Superior temporal gyrus (tissue), 1 donor: ENCODE results near the gene NAA25.
"Not testable (repeated sequence)": the region's sequence is repeated elsewhere in the genome, so short reads cannot be mapped to it uniquely, and the experiment has no call there.

ENCODE experiments used
- DNase-seq: peaks from one replicate; pipeline ENCODE4 v3.0.0-alpha.2; 2016; ENCODE audit errors: extremely low spot score

The NAA25 gene

DNA sequence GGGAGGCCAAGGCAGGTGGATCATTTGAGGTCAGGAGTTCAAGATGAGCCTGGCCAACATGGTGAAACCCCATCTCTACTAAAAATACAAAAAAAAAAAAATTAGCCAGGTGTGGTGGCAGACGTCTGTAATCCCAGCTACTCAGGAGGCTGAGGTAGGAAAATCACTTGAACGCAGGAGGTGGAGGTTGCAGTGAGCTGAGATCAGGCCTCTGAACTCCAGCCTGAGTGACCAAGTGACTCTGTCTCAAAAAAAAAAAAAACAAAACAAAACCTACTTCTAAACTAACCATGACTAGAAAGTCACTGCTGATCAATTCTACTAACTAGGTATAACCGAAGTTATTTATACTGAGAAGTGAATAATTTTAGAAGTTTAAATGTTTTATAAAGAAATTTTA, 99.0 kb downstream of the NAA25 start:
- not testable (repeated sequence) for DNase-seq

DNA sequence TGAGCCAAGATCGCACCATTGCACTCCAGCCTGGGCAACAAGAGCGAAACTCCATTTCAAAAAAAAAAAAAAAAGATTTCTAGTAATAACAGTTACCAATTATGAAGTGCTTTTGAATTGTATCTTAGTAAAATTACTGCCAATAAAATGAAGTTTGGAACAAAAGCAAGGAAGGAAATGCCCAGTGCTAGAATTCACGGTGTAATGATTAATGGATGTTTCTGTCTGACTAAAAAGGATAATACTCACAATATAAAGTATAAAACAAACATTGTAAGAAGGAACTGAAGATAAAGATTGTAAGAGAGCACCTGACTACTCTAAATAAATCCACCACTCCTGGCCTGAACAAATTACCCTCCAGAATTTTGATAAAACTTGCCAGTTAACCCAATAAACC, 99.7 kb downstream of the NAA25 start:
- DNase-seq, result no peak

DNA sequence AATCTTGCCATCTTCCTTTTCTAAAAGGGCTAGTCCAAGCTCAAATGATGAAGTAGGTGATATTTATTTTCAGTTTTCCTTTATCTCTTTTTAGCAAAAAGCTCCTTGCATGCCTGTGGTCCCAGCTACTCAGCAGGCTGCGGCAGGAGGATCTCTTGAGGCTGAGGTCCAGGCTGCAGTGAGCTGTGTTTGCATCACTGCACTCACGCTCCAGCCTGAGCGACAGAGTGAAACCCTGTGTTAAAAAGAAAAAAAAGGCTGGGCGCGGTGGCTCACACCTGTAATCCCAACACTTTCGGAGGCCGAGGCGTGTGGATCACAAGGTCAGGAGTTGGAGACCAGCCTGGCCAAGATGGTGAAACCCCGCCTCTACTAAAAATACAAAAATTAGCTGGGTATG, 100.6 kb downstream of the NAA25 start:
- no peak for DNase-seq

DNA sequence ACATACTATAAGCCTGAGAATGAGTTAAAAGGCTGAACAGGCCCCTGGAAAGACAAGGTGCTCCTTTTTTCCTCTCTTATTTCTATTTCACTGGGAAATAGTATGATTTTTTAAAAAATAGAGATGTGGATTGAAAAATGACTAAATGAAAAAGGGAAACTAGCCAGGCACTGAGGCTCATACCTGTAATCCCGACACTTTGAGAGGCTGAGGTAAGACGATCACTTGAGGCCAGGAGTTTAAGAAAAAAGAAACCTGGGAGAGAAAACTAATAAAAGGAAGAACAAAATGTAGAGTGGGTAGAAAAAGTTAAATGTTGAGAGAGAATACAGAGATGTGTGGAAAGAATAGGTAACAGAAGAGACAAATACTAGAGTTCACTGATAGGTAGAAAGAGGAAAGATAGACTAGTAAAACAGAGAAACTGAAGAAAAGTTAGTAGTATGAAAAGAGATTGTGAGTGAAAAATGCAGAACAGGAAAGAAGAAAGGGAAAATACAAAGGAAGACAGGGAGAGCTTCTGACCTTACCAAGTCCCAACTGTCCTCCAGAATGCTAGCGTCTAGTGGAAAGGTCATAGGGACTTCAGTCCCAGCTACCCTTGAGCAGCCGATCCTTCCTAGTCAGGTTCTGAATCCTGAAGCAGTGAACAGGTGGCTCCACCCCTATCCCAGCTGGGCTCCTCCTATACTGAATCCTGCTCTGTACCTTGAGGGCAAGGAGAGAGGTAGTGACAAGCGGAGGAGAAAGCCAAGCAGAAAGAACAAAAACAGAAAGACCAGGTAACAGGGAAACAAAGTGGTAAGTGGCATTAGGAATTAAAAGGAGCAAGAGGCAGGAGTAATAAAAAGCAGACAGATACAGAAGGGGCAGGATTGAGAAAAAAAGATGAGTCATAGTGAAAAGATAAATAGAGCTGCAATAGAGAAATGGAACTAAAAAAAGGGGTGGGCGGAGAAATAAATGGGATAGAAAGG, 102.9 kb downstream of the NAA25 start:
- no peak for DNase-seq

DNA sequence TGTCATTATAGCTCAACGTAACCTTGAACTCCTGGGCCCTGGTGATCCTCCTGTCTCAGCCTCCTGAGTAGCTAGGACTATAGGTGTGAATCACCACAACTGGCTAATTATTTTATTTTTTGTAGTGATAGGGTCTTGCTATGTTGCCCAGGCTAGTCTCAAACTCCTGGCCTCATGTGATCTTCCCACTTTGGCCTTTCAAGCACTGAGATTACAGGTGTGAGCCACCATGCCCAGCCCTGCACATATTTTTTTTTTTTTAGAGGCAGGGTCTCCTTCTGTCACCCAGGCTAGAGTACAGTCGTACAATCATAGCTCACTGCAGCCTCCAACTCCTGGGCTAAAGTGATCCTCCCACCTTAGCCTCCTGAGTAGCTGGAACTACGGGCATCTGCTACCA, 104.5 kb downstream of the NAA25 start:
- no peak for DNase-seq

DNA sequence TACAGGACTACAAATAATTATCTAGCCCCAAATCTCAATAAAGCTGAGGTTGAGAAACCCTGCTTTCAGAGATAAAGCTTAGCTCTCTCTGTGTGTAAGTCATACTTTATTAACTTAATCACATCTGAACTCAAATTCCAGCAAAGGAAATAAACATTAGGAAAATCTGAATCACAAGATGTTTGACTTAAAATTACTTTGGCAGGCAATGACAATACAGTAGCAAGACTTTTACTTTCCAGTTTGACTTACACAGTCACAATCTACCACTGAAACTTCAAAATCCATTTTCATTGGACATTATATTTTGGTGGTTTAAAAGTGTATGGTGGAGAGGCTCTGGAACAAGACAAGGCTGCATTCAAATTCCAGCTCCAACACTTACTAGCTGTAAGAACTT, 107.0 kb downstream of the NAA25 start:
- DNase-seq, result no peak

DNA sequence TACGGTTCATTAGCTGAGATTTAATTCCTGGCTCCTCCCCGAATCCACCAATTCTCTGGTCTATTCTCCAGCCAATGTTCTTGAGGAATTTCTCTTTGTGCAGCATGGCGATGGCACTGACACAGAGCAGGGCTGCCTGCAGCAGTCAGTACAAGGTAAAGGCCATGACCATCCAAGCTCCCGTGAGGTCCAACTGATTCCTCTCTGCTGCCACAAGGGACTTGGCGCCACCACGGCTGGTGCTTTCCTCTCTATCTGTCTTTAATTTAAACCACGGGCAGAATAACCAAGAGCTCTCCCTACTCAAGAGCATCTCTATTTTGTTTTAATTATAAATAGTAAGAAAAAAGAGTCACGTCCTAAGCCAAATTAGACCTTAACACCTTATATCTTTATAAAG, 107.8 kb downstream of the NAA25 start:
- no peak for DNase-seq

DNA sequence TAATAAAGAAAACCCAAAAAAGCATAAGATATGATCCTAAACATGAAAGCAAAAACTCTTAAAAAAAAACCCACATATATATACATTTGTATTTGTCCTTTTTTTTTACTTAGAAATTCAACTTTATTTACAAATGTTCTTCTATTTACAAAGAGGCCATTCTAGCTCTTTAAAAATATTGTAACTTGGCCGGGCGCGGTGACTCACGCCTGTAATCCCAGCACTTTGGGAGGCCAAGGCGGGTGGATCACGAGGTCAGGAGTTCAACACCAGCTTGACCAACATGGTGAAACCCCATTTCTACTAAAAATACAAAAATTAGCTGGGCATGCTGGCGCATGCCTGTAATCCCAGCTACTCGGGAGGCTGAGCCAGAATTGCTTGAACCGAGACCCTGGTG, 109.5 kb downstream of the NAA25 start:
- DNase-seq, result not testable (repeated sequence)

DNA sequence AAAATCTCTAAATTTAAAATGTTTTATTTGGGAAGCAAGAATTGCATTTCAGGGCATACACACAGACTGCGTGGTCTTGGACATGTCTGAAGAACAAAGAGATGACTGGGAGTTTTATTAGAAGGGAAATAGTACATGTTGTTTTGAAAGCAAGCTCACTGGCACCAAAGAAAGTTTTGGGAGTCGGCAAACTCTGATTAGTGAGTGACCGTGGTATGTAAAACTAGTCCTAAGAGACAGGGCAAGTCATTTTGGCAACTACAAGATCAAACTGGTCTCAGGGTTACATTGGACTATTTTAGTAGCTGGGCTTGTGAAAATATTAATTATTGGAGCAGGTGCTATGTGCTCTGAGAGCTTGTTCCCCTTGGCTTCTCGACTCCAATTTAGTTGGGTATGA, 110.6 kb downstream of the NAA25 start:
- no peak for DNase-seq

DNA sequence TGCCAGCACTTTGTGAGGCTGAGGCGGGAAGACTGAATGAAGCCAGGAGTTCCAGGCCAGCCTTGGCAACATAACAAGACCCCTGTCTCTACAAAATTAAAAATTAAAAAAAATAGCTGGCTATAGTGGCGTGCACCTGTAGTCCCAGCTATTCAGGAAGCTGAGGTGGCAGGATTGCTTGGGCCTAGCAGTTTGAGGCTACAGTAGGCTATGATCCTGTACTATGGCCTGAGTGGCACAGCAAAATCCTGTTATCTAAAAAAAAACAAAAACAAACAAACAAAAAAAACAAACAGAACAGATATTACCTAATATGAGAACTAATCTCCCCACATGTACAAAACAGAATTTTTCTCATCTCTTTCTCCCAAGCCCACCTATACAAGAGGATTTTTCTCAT, 111.3 kb downstream of the NAA25 start:
- DNase-seq, result no peak

DNA sequence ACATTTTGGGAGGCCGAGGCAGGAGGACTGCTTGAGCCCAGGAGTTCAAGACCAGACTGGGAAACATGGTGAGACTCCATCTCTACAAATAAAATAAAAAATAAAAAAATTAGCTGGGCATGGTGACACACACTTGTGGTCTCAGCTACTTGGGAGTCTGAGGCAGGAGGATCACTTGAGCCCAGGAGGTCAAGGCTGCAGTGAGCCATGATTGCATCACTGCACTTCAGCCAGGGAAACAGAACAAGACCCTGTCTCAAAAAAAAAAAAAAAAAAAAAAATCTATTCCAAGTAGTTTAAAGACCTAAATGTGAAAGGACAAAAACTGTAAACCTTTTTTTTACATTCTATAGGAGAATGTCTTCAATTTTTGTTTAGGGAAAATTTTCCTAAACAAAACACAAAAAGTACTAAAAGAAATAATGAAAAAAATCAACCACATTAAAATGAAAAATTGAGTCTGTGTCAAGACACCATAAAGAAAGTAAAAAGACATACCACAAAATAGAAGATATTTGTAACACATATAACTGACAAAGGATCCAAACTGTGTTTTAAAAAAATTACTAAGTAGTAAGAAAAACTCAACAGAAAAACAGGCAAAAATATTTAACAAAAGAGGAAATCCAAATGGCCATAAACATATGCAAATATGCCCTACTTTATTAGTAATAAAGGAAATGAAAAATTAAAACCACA, 112.7 kb downstream of the NAA25 start:
- no peak for DNase-seq

DNA sequence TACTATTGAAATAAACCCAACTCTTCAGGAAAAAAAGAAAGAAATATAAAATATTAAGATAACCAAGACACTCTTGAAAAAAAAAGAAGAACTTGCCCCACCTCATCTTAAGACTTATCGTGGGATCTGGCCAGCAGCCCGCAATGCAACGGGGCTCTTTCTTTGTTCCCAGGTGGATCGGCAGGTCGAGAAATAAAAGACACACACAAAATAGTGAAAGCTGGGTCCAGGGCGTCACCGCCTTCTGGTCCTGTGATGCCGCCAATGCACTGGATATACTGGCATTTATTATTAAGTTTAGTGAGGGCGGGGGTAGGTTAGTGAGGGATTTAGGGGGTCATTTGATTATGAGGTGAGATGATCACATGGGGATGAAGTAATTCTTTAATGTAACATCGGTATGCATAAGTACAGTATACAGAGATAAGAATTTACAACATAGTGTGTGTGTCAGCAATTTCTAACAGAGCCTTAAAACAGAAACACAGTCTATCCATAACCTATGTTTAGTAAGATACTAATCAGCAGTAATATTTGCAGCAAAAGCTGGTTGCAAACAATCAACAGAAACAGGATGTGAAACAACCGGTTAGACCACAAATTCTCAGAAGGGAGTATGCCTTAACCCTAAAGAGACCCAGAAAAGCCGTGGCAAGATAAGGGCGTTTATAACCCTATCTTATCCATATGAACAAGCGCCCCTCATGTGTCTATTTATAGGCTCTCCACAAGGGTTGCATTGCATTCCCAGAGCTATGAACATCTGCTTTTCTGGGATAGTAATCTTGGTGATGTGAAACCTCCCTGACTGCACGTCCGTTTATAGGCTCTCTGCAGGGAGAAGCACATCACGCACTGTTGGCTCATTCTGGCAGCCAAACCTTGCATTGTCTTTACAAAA, 114.1 kb downstream of the NAA25 start:
- DNase-seq, result not testable (repeated sequence)

DNA sequence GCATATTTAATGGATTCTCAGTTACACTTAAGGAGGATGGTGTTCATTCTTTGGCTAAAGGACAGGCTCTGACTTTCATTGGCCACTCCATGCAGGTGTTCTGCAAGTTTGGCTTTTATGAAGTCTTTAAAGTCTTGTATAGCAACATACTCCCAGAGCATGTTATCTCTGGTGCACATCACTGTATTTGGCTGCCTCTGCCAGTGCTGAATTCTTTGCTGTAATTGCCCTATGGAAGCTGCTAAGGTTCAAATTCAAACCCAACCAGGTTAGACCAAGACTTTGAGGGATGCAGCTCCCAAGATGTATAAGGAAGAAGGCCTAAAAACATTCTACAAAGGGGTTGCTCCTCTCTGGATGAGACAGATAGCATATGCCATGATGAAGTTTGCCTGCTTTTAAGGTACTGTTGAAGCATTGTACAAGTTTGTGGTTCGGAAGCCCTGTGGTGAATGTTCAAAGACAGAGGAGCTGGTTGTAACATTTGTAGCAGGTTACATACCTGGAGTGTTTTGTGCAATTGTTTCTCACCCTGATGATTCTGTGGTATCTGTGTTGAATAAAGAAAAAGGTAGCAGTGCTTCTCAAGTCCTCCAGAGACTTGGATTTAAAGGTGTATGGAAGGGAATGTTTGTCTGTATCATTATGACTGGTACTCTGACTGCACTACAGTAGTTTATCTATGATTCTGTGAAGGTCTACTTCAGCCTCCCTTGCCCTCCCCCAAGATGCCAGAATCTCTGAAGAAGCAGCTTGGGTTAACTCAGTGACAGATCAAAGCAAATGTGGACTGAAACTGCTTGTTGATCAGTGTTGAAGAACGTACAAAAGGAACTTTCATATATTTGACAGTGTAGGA, 115.1 kb downstream of the NAA25 start:
- DNase-seq, result no peak

DNA sequence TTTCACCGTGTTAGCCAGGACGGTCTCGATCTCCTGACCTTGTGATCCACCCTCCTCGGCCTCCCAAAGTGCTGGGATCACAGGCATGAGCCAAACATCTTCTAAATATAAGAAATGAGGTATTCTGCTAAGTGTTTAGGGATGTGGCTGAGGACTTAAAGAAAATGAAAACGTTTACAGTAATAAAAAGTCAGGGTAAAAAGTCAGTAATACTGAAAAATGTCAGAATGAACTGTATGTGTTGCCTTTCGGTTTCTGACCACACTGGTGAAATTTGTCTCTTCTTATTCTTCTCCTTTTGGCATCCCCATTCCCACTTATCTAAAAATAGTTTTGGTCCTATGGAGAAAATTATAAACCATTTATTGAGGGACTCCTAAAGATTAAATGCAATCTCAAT, 116.1 kb downstream of the NAA25 start:
- DNase-seq, result no peak

DNA sequence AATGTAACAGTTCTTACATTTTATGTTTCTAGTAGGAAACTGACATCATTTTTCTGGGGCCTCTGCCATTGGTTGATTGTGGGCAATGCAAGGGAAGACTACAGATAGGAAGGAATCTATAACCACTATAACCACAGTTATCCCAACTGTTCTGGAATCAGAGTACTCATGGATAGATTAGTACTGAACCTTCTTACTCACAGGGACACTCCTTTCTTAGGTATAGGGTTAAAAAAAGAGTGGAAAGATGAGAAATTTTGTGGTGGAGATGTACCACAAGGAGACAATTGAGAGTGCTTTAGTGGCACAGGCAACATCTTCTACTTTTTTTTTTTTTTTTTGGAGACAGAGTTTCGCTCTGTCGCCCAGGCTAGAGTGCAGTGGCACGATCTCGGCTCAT, 116.6 kb downstream of the NAA25 start:
- DNase-seq, result no peak

DNA sequence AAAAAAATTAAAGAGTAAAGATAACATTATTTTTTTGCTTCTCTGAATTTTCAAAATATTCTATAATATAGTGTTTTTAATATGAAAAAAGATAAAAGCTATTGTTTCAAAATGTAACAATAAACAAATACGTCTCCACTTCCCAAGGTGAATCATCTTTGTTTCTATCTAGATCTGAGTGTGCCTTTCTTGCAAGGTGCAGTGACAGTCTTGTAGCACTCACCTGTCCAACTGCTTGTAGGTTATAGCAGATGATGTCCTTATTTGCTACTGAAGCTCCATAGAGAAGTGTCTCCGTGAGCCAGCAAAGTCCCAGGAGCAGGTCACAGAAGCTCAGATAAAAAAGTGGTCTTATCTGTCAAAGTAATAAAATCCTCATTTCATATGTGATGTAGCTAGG, 117.0 kb downstream of the NAA25 start:
- DNase-seq, result no peak

DNA sequence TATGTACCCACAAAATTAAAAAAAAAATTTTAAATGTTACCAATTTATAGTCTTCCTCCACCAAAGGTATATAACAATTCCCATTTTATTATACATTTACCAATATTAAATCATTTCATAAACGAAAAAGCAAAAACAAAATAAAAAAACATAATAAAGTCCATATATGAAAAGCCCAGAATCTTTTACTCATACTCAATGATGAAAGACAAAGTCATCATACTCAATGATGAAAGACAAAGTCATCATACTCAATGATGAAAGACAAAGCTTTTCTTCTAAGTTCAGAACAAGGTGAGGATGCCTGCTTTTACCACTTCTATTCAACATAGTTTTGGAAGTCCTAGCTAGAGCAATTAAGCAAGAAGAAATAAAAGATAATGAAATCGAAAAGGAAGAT, 123.8 kb downstream of the NAA25 start:
- DNase-seq, result no peak

DNA sequence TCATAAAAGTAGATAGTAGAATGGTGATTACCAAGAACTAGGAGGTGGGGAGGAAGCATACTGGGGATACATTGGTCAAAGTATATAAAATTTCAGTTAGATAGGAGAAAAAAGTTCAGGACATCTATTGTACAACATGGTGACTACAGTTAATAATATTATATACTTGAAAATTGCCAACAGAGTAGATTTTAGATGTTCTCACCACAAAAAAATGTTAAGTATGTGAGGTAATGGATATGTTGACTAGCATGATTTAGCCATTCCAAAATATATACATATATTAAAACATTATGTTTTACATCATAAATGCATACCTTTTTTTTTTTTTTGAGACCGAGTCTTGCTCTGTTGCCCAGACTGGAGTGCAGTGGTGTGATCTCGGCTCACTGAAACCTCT, 126.6 kb downstream of the NAA25 start:
- no peak for DNase-seq

DNA sequence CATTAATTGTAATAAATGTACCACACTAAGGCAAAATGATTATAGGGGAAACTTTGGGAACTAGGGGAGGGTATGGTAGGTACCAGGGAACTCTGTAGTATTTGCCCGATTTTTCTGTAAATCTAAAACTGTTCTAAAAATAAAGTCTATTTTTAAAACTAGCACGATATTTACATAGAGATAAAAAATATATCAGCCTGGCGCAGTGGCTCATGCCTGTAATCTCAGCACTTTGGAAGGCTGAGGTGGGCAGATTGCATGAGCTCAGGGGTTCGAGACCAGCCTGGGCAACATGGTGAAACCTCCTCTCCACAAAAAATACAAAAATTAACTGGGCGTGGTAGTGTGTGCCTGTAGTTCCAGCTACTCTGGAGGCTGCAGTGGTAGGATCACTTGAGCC, 128.0 kb downstream of the NAA25 start:
- DNase-seq, result no peak

DNA sequence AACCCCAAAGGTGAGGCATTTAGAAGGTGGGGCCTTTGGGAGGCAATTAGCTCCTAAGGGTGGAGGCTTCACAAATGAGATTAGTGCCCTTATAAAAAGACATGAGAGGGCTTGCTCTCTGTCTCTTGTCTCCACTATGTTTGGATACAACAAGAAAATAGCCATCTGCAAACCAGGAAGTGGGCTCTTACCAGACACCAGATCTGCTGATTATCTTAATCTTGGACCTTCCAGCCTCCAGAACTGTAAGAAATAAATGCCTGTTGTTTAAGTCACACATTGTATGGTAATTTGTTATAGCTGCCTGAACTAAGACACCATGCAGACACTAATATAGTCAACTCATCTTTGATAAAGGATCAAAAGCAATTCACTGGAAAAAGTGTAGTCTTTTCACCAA, 130.0 kb downstream of the NAA25 start:
- no peak for DNase-seq

DNA sequence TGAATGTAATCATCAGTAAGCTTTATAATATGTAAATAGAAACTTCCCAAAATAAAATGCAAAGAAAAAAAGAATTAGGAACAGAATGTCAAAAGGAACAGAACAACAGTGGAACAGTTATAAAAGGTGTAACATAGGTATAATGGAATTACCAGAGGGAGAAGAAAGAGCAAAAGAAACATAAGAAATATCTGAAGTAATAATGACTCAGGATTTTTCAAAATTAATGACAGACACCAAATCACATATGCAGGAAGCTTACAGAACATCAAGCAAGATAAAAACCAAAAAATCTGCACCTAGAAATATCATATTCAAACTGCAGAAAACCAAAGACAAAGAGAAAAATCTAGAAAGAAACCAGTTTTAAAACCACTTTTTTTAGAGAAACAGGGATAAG, 131.7 kb downstream of the NAA25 start:
- DNase-seq, result no peak
